DOHH2 (cell line): ENCODE measurements around the gene HBZ.

Experiments used
- H3F3A ChIP-seq: fragments of 200-600 bp; sonication (generic), shearing (Covaris generic); 2 replicates; pipeline ENCODE4 v1.6.0; 2016; ENCODE audit warnings: antibody characterized with exemption, mild to moderate bottlenecking; ENCODE audit not compliant: control insufficient read depth, insufficient read depth
- H3K27ac ChIP-seq: fragments of 200-600 bp; sonication (generic); 2 replicates; pipeline ENCODE4 v1.5.1; 2014; ENCODE audit warnings: low read depth, mild to moderate bottlenecking, low read length, moderate library complexity
- H3K27me3 ChIP-seq: fragments of 200-600 bp; sonication (generic); 2 replicates; pipeline ENCODE4 v1.6.1; 2014; ENCODE audit warnings: mild to moderate bottlenecking, low read length, mixed read lengths; ENCODE audit not compliant: control insufficient read depth
- H3K36me3 ChIP-seq: fragments of 200-600 bp; sonication (generic); 2 replicates; pipeline ENCODE4 v1.6.1; 2014; ENCODE audit warnings: mild to moderate bottlenecking, low read length, moderate library complexity, mixed read lengths; ENCODE audit not compliant: control insufficient read depth
- H3K4me1 ChIP-seq: fragments of 200-600 bp; sonication (generic); 2 replicates; pipeline ENCODE4 v1.6.1; 2014; ENCODE audit warnings: mild to moderate bottlenecking, low read length, mixed read lengths; ENCODE audit not compliant: control insufficient read depth
- H3K4me2 ChIP-seq: fragments of 200-600 bp; sonication (generic); 2 replicates; pipeline ENCODE4 v1.6.0; 2014; ENCODE audit warnings: mild to moderate bottlenecking, low read length, moderate library complexity
- H3K4me3 ChIP-seq: fragments of 200-600 bp; sonication (generic); 2 replicates; pipeline ENCODE4 v1.5.1; 2014; ENCODE audit warnings: mild to moderate bottlenecking, low read length, mixed read lengths
- H3K79me2 ChIP-seq: fragments of 200-600 bp; sonication (generic); 2 replicates; pipeline ENCODE4 v1.6.1; 2014; ENCODE audit warnings: mild to moderate bottlenecking, low read length, mixed read lengths; ENCODE audit not compliant: control insufficient read depth
- H3K9me2 ChIP-seq: fragments of 200-600 bp; sonication (generic); replicated peaks from 2 replicates; pipeline ENCODE4 v1.6.1; 2014; ENCODE audit warnings: mild to moderate bottlenecking, low read length, mixed read lengths; ENCODE audit not compliant: control insufficient read depth
- H3K9me3 ChIP-seq: fragments of 200-600 bp; sonication (generic); 2 replicates; pipeline ENCODE4 v1.6.1; 2014; ENCODE audit warnings: antibody characterized with exemption, low read length, mixed read lengths; ENCODE audit not compliant: control insufficient read depth, insufficient read depth
- H4K20me1 ChIP-seq: fragments of 200-600 bp; sonication (generic); 2 replicates; pipeline ENCODE4 v1.6.0; 2014; ENCODE audit warnings: low read depth, mild to moderate bottlenecking, antibody characterized with exemption, low read length, moderate library complexity; ENCODE audit not compliant: control insufficient read depth, insufficient read depth
- EZH2phosphoT487 ChIP-seq: fragments of 200-600 bp; sonication (generic); IDR thresholded peaks from 2 replicates; pipeline ENCODE4 v1.6.1; 2017; ENCODE audit warnings: borderline replicate concordance, mild to moderate bottlenecking, antibody characterized with exemption, low read length, moderate library complexity, mixed read lengths
- TF ChIP-seq, protein P1 (sequence below): fragments of 200-600 bp; sonication (generic); IDR thresholded peaks from one replicate; pipeline ENCODE4 v1.5.1; 2014; ENCODE audit warnings: antibody characterized with exemption, mild to moderate bottlenecking, low read depth, low read length; ENCODE audit not compliant: poor library complexity, severe bottlenecking

The HBZ gene

GRCh38 chr16:192686-193085 lies 40.2 kb downstream of the HBZ start:
- H3K4me1 ChIP-seq: no peaks in the 10 kb centered on the region
- H3K9me2 ChIP-seq: no peaks in the 10 kb centered on the region
- H3K27ac ChIP-seq: no peak overlapping the region
- H3K79me2 ChIP-seq: no peaks in the 10 kb centered on the region
- peaks cover 86% of the 10 kb centered on the region for H3K36me3 ChIP-seq
- no peak overlapping the region for H3K4me3 ChIP-seq
- H4K20me1 ChIP-seq: no peaks in the 10 kb centered on the region; the same call in 1 of the 2 replicates
- H3F3A ChIP-seq: peaks cover 4% of the 10 kb centered on the region
- TF ChIP-seq EZH2phosphoT487: no peak
- TF ChIP-seq, protein P1, sequence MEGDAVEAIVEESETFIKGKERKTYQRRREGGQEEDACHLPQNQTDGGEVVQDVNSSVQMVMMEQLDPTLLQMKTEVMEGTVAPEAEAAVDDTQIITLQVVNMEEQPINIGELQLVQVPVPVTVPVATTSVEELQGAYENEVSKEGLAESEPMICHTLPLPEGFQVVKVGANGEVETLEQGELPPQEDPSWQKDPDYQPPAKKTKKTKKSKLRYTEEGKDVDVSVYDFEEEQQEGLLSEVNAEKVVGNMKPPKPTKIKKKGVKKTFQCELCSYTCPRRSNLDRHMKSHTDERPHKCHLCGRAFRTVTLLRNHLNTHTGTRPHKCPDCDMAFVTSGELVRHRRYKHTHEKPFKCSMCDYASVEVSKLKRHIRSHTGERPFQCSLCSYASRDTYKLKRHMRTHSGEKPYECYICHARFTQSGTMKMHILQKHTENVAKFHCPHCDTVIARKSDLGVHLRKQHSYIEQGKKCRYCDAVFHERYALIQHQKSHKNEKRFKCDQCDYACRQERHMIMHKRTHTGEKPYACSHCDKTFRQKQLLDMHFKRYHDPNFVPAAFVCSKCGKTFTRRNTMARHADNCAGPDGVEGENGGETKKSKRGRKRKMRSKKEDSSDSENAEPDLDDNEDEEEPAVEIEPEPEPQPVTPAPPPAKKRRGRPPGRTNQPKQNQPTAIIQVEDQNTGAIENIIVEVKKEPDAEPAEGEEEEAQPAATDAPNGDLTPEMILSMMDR: no peak
- H3K4me2 ChIP-seq: no peak overlapping the region
- H3K27me3 ChIP-seq: no peaks in the 10 kb centered on the region
- no peaks in the 10 kb centered on the region for H3K9me3 ChIP-seq

DNA sequence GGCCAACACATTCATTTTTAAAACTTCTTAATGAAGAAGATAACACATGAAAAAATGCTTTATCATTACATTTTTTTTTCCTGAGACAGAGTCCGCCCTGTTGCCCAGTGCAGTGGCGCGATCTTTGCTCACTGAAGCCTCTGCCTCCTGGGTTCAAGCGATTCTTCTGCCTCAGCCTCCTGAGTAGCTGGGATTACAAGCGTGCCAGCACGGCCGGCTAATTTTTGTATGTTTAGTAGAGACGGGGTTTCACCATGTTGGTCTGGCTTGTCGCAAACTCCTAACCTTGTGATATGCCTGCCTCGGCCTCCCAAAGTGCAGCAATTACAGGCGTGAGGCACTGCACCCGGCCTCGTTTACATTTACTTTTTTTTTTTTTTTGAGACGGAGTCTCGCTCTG lies 41.0 kb downstream of the HBZ start:
- Histone ChIP-seq H3K4me3 (no peak overlapping the region), H3K9me2 (no peaks in the 10 kb centered on the region), H3K4me2 (no peak overlapping the region), H3K4me1 (no peaks in the 10 kb centered on the region), H3F3A (peaks cover 4% of the 10 kb centered on the region), H3K36me3 (peaks cover 89% of the 10 kb centered on the region), H3K27ac (no peak overlapping the region), H3K79me2 (no peaks in the 10 kb centered on the region), H3K9me3 (no peaks in the 10 kb centered on the region), H3K27me3 (no peaks in the 10 kb centered on the region), H4K20me1 (no peaks in the 10 kb centered on the region; the same call in 1 of the 2 replicates)
- no peak for TF ChIP-seq EZH2phosphoT487
- TF ChIP-seq, protein P1: no peak

GRCh38 chr16:194516-194915 lies 42.1 kb downstream of the HBZ start:
- H3F3A ChIP-seq: no peaks in the 10 kb centered on the region

More at GRCh38 chr16:194516-194915, 42.1 kb downstream of the HBZ start:
- H3K4me2 ChIP-seq: no peak overlapping the region
- no peaks in the 10 kb centered on the region for H3K27me3 ChIP-seq
- H3K9me2 ChIP-seq: no peaks in the 10 kb centered on the region
- no peaks in the 10 kb centered on the region; the same call in 1 of the 2 replicates for H4K20me1 ChIP-seq
- no peak overlapping the region for H3K27ac ChIP-seq
- peaks cover 88% of the 10 kb centered on the region for H3K36me3 ChIP-seq
- TF ChIP-seq, protein P1: no peak
- TF ChIP-seq EZH2phosphoT487: no peak
- no peaks in the 10 kb centered on the region for H3K4me1 ChIP-seq
- no peaks in the 10 kb centered on the region for H3K79me2 ChIP-seq
- no peak overlapping the region for H3K4me3 ChIP-seq
- no peaks in the 10 kb centered on the region for H3K9me3 ChIP-seq
